WI38 (cell line): Measurements from ENCODE around the gene SFXN5.

Experiments
- H3K4me3 ChIP-seq: 2 replicates; pipeline ENCODE4 v1.5.1; 2011; ENCODE audit warnings: low read depth, mild to moderate bottlenecking, control low read depth, low read length
- CTCF ChIP-seq: IDR thresholded peaks from 2 replicates; pipeline ENCODE4 v1.5.1; 2012; ENCODE audit warnings: low read depth, mild to moderate bottlenecking, control low read depth, low read length

SFXN5 gene

GRCh38 chr2:72991980-72992733, 79.4 kb downstream of the SFXN5 start:
- no peak overlapping the region for H3K4me3 ChIP-seq
- no peak; the same call in 1 of the 2 replicates for TF ChIP-seq CTCF

DNA sequence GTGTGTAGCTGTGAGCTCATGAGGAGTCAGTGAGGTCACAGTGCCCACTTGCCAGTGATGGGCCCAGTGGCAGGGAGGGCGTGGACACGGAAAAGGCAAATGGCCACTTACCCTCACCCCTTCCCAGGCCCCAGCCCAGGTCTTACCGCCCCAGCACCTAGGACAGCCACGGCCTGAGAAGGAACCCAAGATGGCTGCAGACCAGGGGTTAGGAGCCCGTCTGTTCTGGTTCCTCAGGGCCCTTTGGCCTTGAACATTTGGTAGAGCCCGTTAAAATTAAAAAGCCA, 80.1 kb downstream of the SFXN5 start:
- TF ChIP-seq CTCF = no peak
- H3K4me3 ChIP-seq = no peak overlapping the region

- H3K4me3 ChIP-seq = no peak overlapping the region
- TF ChIP-seq CTCF = no peak
Measured at GRCh38 chr2:72990695-72991438, 80.6 kb downstream of the SFXN5 start.

DNA sequence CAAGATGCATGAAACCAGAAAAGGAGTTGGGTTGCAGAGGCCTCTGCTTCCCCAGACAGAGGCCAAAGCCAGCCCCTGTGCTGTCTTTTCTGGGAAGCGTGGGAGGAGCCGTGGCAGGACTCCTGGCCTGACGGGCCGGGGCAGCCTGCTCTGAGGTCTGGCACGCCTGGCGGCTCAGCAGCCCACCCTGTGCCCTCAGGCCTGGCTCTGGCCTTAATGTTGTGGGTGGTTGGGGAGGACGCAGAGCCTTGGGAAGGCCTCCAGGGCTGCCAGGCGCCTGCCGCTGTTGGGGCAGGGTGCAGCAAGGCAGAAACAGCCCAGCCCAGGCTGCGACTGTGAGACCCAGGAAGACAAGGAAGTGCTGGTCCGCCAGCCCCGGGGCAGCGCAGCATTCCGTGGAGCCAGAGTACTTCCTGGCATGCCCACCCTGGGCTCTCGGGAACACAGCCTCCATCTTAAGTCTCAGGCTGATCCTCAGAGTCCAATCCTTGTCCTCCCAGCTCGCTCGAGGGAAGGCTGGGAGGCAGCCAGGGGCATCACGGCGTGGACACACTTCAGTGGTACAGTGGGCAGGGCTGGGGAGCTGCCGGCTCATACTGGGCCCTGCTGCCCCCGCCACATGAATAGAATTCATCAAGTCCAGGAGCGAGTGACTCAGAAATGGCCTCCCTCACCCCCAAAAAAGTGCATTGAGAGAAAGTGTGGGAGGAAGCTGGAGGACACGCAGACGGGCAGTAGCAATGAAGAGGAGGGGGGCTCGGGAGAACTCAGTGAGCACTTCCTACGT, 81.5 kb downstream of the SFXN5 start:
- TF ChIP-seq CTCF = no peak
- no peak overlapping the region for H3K4me3 ChIP-seq

GRCh38 chr2:72988726-72989273, 82.7 kb downstream of the SFXN5 start:
- no peak for TF ChIP-seq CTCF
- no peak overlapping the region for H3K4me3 ChIP-seq

DNA sequence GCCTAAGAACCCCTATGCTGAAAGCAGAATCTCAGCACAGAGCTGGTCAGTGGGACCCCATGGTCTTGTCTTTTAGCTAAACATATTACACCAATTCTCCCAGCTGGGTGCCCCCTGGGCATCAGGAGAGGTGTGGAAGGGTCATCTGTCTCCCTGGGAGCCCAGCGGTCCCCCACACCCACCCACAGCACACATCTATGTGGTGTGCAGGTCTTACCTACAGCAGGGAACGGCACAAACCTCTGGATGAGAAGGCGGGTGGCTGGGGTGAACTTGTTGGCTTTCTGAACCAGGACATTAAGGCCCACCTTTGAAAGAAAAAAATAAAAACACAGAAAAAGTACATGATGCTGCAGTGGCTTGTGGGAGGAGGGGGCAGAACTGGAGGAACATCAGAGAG, 83.5 kb downstream of the SFXN5 start:
- H3K4me3 ChIP-seq = no peak overlapping the region
- no peak for TF ChIP-seq CTCF
